ENCODE measurements around the gene CAPZA3. TPM values are rescaled to one million over a fixed set of nuclear protein-coding genes. Genes with fewer than 3 reads are reported as not detected.
A peak's percentile ranks its signal among the peaks of the same experiment; 100 is the strongest.

Gene CAPZA3
- total and polyA plus RNA-seq, 5 donors from 2014 or later, result not detected

- no peak overlapping the region for H3K27ac ChIP-seq (ENCODE audit: insufficient read depth, low read length, poor library complexity, severe bottlenecking)
- H3K4me3 ChIP-seq (ENCODE audit: low read depth, low read length), result no peak overlapping the region
- Mint-ChIP-seq H3K9me3 (peaks cover 5 to 38% (median 6%) of the 10 kb centered on the region in 7 donors), H3K27me3 (no peaks in the 10 kb centered on the region), H3K36me3 (no peaks in the 10 kb centered on the region), H3K27ac (no peak overlapping the region), H3K4me1 (no peaks in the 10 kb centered on the region), H3K4me3 (no peak overlapping the region)
- ATAC-seq (ENCODE audit: low read depth in 2 of 2) (no peak), DNase-seq (no peak)
- H3K27me3 ChIP-seq (ENCODE audit: control insufficient read depth, insufficient read depth, low read length), result no peaks in the 10 kb centered on the region
- no peaks in the 10 kb centered on the region for H3K4me1 ChIP-seq (ENCODE audit: control insufficient read depth, insufficient read depth, low read length, poor library complexity, severe bottlenecking)
- H3K36me3 ChIP-seq (ENCODE audit: control insufficient read depth, insufficient read depth, low read length), result no peaks in the 10 kb centered on the region
- H3K9me3 ChIP-seq (ENCODE audit: control insufficient read depth in 2 of 2, low read length in 2 of 2), result peaks cover 0 to 4% of the 10 kb centered on the region in 2 experiments
These were observed 31.1 kb upstream of the CAPZA3 start for GRCh38 chr12:18706798-18707197.

- Histone ChIP-seq H3K27ac (ENCODE audit: insufficient read depth, low read length, poor library complexity, severe bottlenecking) (no peak overlapping the region), H3K9me3 (ENCODE audit: control insufficient read depth in 2 of 2, low read length in 2 of 2) (no peaks in the 10 kb centered on the region), H3K27me3 (ENCODE audit: control insufficient read depth, insufficient read depth, low read length) (no peaks in the 10 kb centered on the region), H3K4me3 (ENCODE audit: low read depth, low read length) (no peak overlapping the region), H3K4me1 (ENCODE audit: control insufficient read depth, insufficient read depth, low read length, poor library complexity, severe bottlenecking) (no peaks in the 10 kb centered on the region), H3K36me3 (ENCODE audit: control insufficient read depth, insufficient read depth, low read length) (no peaks in the 10 kb centered on the region)
- no peak for DNase-seq
- no peak for ATAC-seq (ENCODE audit: low read depth in 2 of 2)
- H3K4me1 Mint-ChIP-seq, result no peaks in the 10 kb centered on the region
- H3K4me3 Mint-ChIP-seq, result no peak overlapping the region
- no peaks in the 10 kb centered on the region for H3K36me3 Mint-ChIP-seq
- no peak overlapping the region for H3K27ac Mint-ChIP-seq
- no peaks in the 10 kb centered on the region for H3K27me3 Mint-ChIP-seq
- peaks cover 0 to 22% (median 5%) of the 10 kb centered on the region in 7 donors for H3K9me3 Mint-ChIP-seq
These were observed 21.7 kb upstream of the CAPZA3 start for GRCh38 chr12:18716236-18716635.

- Histone ChIP-seq H3K4me1 (ENCODE audit: control insufficient read depth, insufficient read depth, low read length, poor library complexity, severe bottlenecking) (no peaks in the 10 kb centered on the region), H3K4me3 (ENCODE audit: low read depth, low read length) (no peak overlapping the region), H3K27ac (ENCODE audit: insufficient read depth, low read length, poor library complexity, severe bottlenecking) (no peak overlapping the region), H3K36me3 (ENCODE audit: control insufficient read depth, insufficient read depth, low read length) (no peaks in the 10 kb centered on the region), H3K27me3 (ENCODE audit: control insufficient read depth, insufficient read depth, low read length) (no peaks in the 10 kb centered on the region), H3K9me3 (ENCODE audit: control insufficient read depth in 2 of 2, low read length in 2 of 2) (no peaks in the 10 kb centered on the region)
- Mint-ChIP-seq H3K27ac (no peak overlapping the region), H3K36me3 (no peaks in the 10 kb centered on the region), H3K9me3 (peaks cover 0 to 18% (median 5%) of the 10 kb centered on the region in 7 donors), H3K27me3 (no peaks in the 10 kb centered on the region), H3K4me3 (no peak overlapping the region), H3K4me1 (no peaks in the 10 kb centered on the region)
- DNase-seq (no peak), ATAC-seq (ENCODE audit: low read depth in 2 of 2) (no peak)
These were observed 19.5 kb upstream of the CAPZA3 start for GRCh38 chr12:18718462-18718861.

- Histone ChIP-seq H3K27me3 (ENCODE audit: control insufficient read depth, insufficient read depth, low read length) (no peaks in the 10 kb centered on the region), H3K9me3 (ENCODE audit: control insufficient read depth in 2 of 2, low read length in 2 of 2) (no peaks in the 10 kb centered on the region), H3K4me3 (ENCODE audit: low read depth, low read length) (no peak overlapping the region), H3K36me3 (ENCODE audit: control insufficient read depth, insufficient read depth, low read length) (no peaks in the 10 kb centered on the region), H3K27ac (ENCODE audit: insufficient read depth, low read length, poor library complexity, severe bottlenecking) (no peak overlapping the region), H3K4me1 (ENCODE audit: control insufficient read depth, insufficient read depth, low read length, poor library complexity, severe bottlenecking) (no peaks in the 10 kb centered on the region)
- Mint-ChIP-seq H3K27ac (no peak overlapping the region), H3K36me3 (no peaks in the 10 kb centered on the region), H3K9me3 (peaks cover 0 to 17% (median 4%) of the 10 kb centered on the region in 7 donors), H3K4me3 (no peak overlapping the region), H3K27me3 (no peaks in the 10 kb centered on the region), H3K4me1 (no peaks in the 10 kb centered on the region)
- DNase-seq (no peak), ATAC-seq (ENCODE audit: low read depth in 2 of 2) (no peak)
These were observed 17.9 kb upstream of the CAPZA3 start for GRCh38 chr12:18719922-18720510.

- Histone ChIP-seq H3K27me3 (ENCODE audit: control insufficient read depth, insufficient read depth, low read length) (no peaks in the 10 kb centered on the region), H3K27ac (ENCODE audit: insufficient read depth, low read length, poor library complexity, severe bottlenecking) (no peak overlapping the region), H3K9me3 (ENCODE audit: control insufficient read depth in 2 of 2, low read length in 2 of 2) (no peaks in the 10 kb centered on the region), H3K36me3 (ENCODE audit: control insufficient read depth, insufficient read depth, low read length) (no peaks in the 10 kb centered on the region), H3K4me3 (ENCODE audit: low read depth, low read length) (no peak overlapping the region), H3K4me1 (ENCODE audit: control insufficient read depth, insufficient read depth, low read length, poor library complexity, severe bottlenecking) (no peaks in the 10 kb centered on the region)
- ATAC-seq (ENCODE audit: low read depth in 2 of 2) (no peak), DNase-seq (no peak)
- Mint-ChIP-seq H3K4me1 (no peaks in the 10 kb centered on the region), H3K36me3 (no peaks in the 10 kb centered on the region), H3K9me3 (peaks cover 0 to 15% (median 4%) of the 10 kb centered on the region in 7 donors), H3K4me3 (no peak overlapping the region), H3K27me3 (no peaks in the 10 kb centered on the region), H3K27ac (no peak overlapping the region)
These were observed 17.2 kb upstream of the CAPZA3 start for GRCh38 chr12:18720690-18721089.

- Histone ChIP-seq H3K9me3 (ENCODE audit: control insufficient read depth in 2 of 2, low read length in 2 of 2) (no peaks in the 10 kb centered on the region), H3K36me3 (ENCODE audit: control insufficient read depth, insufficient read depth, low read length) (no peaks in the 10 kb centered on the region), H3K27ac (ENCODE audit: insufficient read depth, low read length, poor library complexity, severe bottlenecking) (no peak overlapping the region), H3K27me3 (ENCODE audit: control insufficient read depth, insufficient read depth, low read length) (no peaks in the 10 kb centered on the region), H3K4me1 (ENCODE audit: control insufficient read depth, insufficient read depth, low read length, poor library complexity, severe bottlenecking) (no peaks in the 10 kb centered on the region), H3K4me3 (ENCODE audit: low read depth, low read length) (no peak overlapping the region)
- no peaks in the 10 kb centered on the region for H3K4me1 Mint-ChIP-seq
- DNase-seq (no peak), ATAC-seq (ENCODE audit: low read depth in 2 of 2) (no peak)
- no peaks in the 10 kb centered on the region for H3K36me3 Mint-ChIP-seq
- H3K4me3 Mint-ChIP-seq, result no peak overlapping the region
- no peaks in the 10 kb centered on the region for H3K27me3 Mint-ChIP-seq
- no peak overlapping the region for H3K27ac Mint-ChIP-seq
- peaks cover 0 to 10% (median 6%) of the 10 kb centered on the region in 7 donors for H3K9me3 Mint-ChIP-seq
These were observed 16.5 kb upstream of the CAPZA3 start for GRCh38 chr12:18721452-18721851.

GRCh38 chr12:18723752-18724151 lies 14.2 kb upstream of the CAPZA3 start:
- DNase-seq, result no peak
- peak overlapping the region in 1 of 3 donors; percentile 29 for H3K27ac Mint-ChIP-seq
- H3K4me3 Mint-ChIP-seq, result no peak overlapping the region
- H3K27me3 Mint-ChIP-seq, result no peaks in the 10 kb centered on the region
- H3K36me3 Mint-ChIP-seq, result no peaks in the 10 kb centered on the region
- no peak for ATAC-seq (ENCODE audit: low read depth in 2 of 2)
- Histone ChIP-seq H3K4me3 (ENCODE audit: low read depth, low read length) (no peak overlapping the region), H3K27me3 (ENCODE audit: control insufficient read depth, insufficient read depth, low read length) (no peaks in the 10 kb centered on the region), H3K27ac (ENCODE audit: insufficient read depth, low read length, poor library complexity, severe bottlenecking) (no peak overlapping the region), H3K36me3 (ENCODE audit: control insufficient read depth, insufficient read depth, low read length) (no peaks in the 10 kb centered on the region), H3K4me1 (ENCODE audit: control insufficient read depth, insufficient read depth, low read length, poor library complexity, severe bottlenecking) (no peaks in the 10 kb centered on the region), H3K9me3 (ENCODE audit: control insufficient read depth in 2 of 2, low read length in 2 of 2) (no peaks in the 10 kb centered on the region)
- peaks cover 0 to 15% (median 6%) of the 10 kb centered on the region in 7 donors for H3K9me3 Mint-ChIP-seq
- no peaks in the 10 kb centered on the region for H3K4me1 Mint-ChIP-seq

- Mint-ChIP-seq H3K27me3 (no peaks in the 10 kb centered on the region), H3K4me3 (no peak overlapping the region), H3K27ac (no peak overlapping the region), H3K4me1 (no peaks in the 10 kb centered on the region), H3K36me3 (no peaks in the 10 kb centered on the region), H3K9me3 (peaks cover 3 to 30% (median 7%) of the 10 kb centered on the region in 7 donors)
- ATAC-seq (ENCODE audit: low read depth in 2 of 2) (no peak), DNase-seq (no peak)
- Histone ChIP-seq H3K27me3 (ENCODE audit: control insufficient read depth, insufficient read depth, low read length) (no peaks in the 10 kb centered on the region), H3K9me3 (ENCODE audit: control insufficient read depth in 2 of 2, low read length in 2 of 2) (no peaks in the 10 kb centered on the region), H3K4me3 (ENCODE audit: low read depth, low read length) (no peak overlapping the region), H3K36me3 (ENCODE audit: control insufficient read depth, insufficient read depth, low read length) (no peaks in the 10 kb centered on the region), H3K4me1 (ENCODE audit: control insufficient read depth, insufficient read depth, low read length, poor library complexity, severe bottlenecking) (no peaks in the 10 kb centered on the region), H3K27ac (ENCODE audit: insufficient read depth, low read length, poor library complexity, severe bottlenecking) (no peak overlapping the region)
These were observed 6.8 kb upstream of the CAPZA3 start for GRCh38 chr12:18731156-18731555.
